ENCODE results near the gene CEL. TPM values are rescaled to one million over a fixed set of nuclear protein-coding genes. Genes with fewer than 3 reads are reported as not detected.

CEL gene
- total RNA-seq, 4 donors from 2014 or later, result 0.27 to 0.46 (median 0.33) TPM; not detected in 1

DNA sequence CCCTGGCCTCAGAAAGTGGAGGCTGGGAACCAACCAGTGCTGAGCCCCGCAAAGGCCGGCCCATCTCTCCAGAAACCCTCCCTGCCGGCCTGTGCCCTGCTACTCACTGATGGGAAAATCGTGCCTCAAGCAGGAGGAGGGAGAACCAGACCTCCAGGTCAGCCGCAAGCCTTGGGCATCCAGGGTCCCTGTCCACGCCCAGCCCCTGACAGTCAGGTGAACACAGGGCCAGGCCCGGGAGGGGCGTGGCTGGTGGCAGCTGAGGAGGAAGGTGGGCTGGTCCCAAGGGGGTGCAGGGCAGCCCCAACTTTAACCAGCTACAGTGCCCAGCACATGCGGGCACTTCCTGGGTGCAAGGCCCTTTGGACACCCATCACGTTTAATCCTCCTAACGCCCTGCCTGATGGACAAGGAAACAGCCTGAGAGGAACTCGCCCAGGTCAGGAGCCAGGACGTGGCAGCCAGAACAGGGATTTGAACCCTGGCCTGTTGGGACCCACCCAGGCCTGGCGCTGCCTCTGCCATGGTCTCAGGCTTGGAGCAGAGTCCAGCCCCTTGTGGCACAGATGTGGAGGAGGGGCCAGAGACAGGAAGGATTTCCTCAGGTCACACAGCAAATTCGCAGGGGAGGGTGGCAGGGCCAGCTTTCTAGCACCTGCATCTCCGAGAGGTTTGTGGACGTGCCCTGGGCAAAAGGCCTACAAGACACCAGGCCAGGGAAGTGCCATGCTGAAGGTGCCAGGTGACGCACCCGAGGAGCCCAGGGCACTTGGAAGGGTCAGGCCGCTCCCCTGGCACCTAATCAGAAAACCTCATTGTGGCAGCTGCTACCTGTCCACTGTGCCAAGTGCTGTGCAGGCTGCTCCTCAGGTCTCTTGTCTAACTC lies 54.8 kb downstream of the CEL start:
- Histone ChIP-seq H3K36me3 (no peaks in the 10 kb centered on the region), H3K27ac (peak overlapping the region in 2 of 3 donors; percentile 24 to 92), H3K4me3 (replicated peaks in 1 of 3) (no peak overlapping the region), H3K9me3 (no peaks in the 10 kb centered on the region), H3K4me1 (peaks cover 72 to 91% of the 10 kb centered on the region in 2 donors), H3K27me3 (no peaks in the 10 kb centered on the region)
- intact Hi-C loops (cut with DNase I), result no loop called here
- peak in 1 of 2 donors; percentile 3 for DNase-seq
- 78 to 79% methylated on average over 5 to 8 of the region's 20 CpGs for WGBS, 2 donors
- TF ChIP-seq CTCF (IDR thresholded peaks at IDR 0.05), result no peak
- TF ChIP-seq POLR2A (IDR thresholded peaks at IDR 0.05), result no peak

- WGBS, 2 donors, result 41 to 71% methylated on average over 7 to 10 of the region's 18 CpGs
- Histone ChIP-seq H3K27me3 (no peaks in the 10 kb centered on the region), H3K9me3 (no peaks in the 10 kb centered on the region), H3K27ac (peak overlapping the region in 2 of 3 donors; percentile 49 to 92), H3K36me3 (no peaks in the 10 kb centered on the region), H3K4me3 (replicated peaks in 1 of 3) (no peak overlapping the region), H3K4me1 (peaks cover 77 to 93% of the 10 kb centered on the region in 2 donors)
- peak; percentile 89 to 91 for DNase-seq
- TF ChIP-seq POLR2A (IDR thresholded peaks at IDR 0.05) (no peak), CTCF (IDR thresholded peaks at IDR 0.05) (peak in 3 of 6 experiments; percentile 13 to 37 (median 29))
- intact Hi-C loops (cut with DNase I), result no loop called here
Measured at GRCh38 chr9:133117271-133118178, 55.7 kb downstream of the CEL start.

- 78 to 95% methylated on average over 3 of the region's 3 CpGs for WGBS, 2 donors
- H3K9me3 ChIP-seq, result no peaks in the 10 kb centered on the region
- intact Hi-C loops (cut with DNase I), result no loop called here
- peak overlapping the region in 2 of 3 donors; percentile 49 to 92 for H3K27ac ChIP-seq
- no peak for TF ChIP-seq CTCF (IDR thresholded peaks at IDR 0.05)
- no peak for TF ChIP-seq POLR2A (IDR thresholded peaks at IDR 0.05)
- H3K4me1 ChIP-seq, result peaks cover 73 to 88% of the 10 kb centered on the region in 2 donors
- H3K4me3 ChIP-seq (replicated peaks in 1 of 3), result no peak overlapping the region
- H3K27me3 ChIP-seq, result no peaks in the 10 kb centered on the region
- H3K36me3 ChIP-seq, result no peaks in the 10 kb centered on the region
- DNase-seq, result no peak
Measured at GRCh38 chr9:133118179-133118520, 56.4 kb downstream of the CEL start.

GRCh38 chr9:133118568-133118967 lies 56.8 kb downstream of the CEL start:
- Histone ChIP-seq H3K4me1 (peaks cover 69 to 87% of the 10 kb centered on the region in 2 donors), H3K36me3 (no peaks in the 10 kb centered on the region), H3K27me3 (no peaks in the 10 kb centered on the region), H3K27ac (peak overlapping the region in 2 of 3 donors; percentile 86 to 92), H3K9me3 (no peaks in the 10 kb centered on the region), H3K4me3 (replicated peaks in 1 of 3) (no peak overlapping the region)
- no peak for TF ChIP-seq CTCF (IDR thresholded peaks at IDR 0.05)
- 69 to 84% methylated on average over 3 of the region's 3 CpGs for WGBS, 2 donors
- no peak for DNase-seq
- intact Hi-C loops (cut with DNase I), result no loop called here
